Neuronal stem cell (in vitro differentiated cells): ENCODE measurements around the gene RNASE7.

Experiments
- DNase-seq: peaks from one replicate; pipeline ENCODE4 v3.0.0-alpha.2; 2013; ENCODE audit warnings: low spot score
- H2AFZ ChIP-seq: one replicate; pipeline ENCODE4 v1.6.1; 2013; ENCODE audit warnings: mild to moderate bottlenecking, low read length, inconsistent platforms
- H2AK5ac ChIP-seq: 2 replicates; pipeline ENCODE4 v1.6.1; 2013; ENCODE audit warnings: low read depth, mild to moderate bottlenecking, inconsistent platforms, low read length, moderate library complexity, mixed read lengths
- H2BK120ac ChIP-seq: 2 replicates; pipeline ENCODE4 v1.6.1; 2013; ENCODE audit warnings: low read depth, mild to moderate bottlenecking, inconsistent platforms, low read length, moderate library complexity, mixed read lengths
- H2BK12ac ChIP-seq: one replicate; pipeline ENCODE4 v1.6.1; 2013; ENCODE audit warnings: low read length, inconsistent platforms
- H2BK15ac ChIP-seq: 2 replicates; pipeline ENCODE4 v1.6.1; 2013; ENCODE audit warnings: mild to moderate bottlenecking, low read length, inconsistent platforms, mixed read lengths
- H2BK5ac ChIP-seq: one replicate; pipeline ENCODE4 v1.6.1; 2013; ENCODE audit warnings: inconsistent platforms, mild to moderate bottlenecking, low read length, moderate library complexity
- H3K14ac ChIP-seq: one replicate; pipeline ENCODE4 v1.6.1; 2013; ENCODE audit warnings: low read length, inconsistent platforms
- H3K18ac ChIP-seq: 2 replicates; pipeline ENCODE4 v1.6.1; 2013; ENCODE audit warnings: low read length, inconsistent platforms
- H3K23ac ChIP-seq: 2 replicates; pipeline ENCODE4 v1.6.1; 2013; ENCODE audit warnings: low read depth, mild to moderate bottlenecking, mixed read lengths, low read length, inconsistent platforms; ENCODE audit not compliant: poor library complexity
- H3K27ac ChIP-seq: replicated peaks from 3 replicates; pipeline ENCODE4 v1.5.1; 2013; ENCODE audit warnings: low read length, inconsistent platforms
- H3K27me3 ChIP-seq, 3 experiments: 2 replicates each; pipeline ENCODE4 v1.6.1; 2013; ENCODE audit warnings: low read length in 3 of 3, mild to moderate bottlenecking in 2 of 3, inconsistent platforms in 1 of 3, low read depth in 1 of 3, mixed read lengths in 1 of 3, moderate library complexity in 1 of 3; ENCODE audit not compliant: control insufficient read depth in 3 of 3, insufficient read depth in 3 of 3
- H3K36me3 ChIP-seq, 2 donors: replicated peaks in 1 of 2; 2 replicates each; pipeline ENCODE4 v1.6.1; 2013; ENCODE audit warnings: low read length in 2 of 2; ENCODE audit not compliant: control insufficient read depth in 2 of 2, insufficient read depth in 2 of 2
- H3K4ac ChIP-seq: 2 replicates; pipeline ENCODE4 v1.6.1; 2013; ENCODE audit warnings: inconsistent platforms, mild to moderate bottlenecking, low read length, moderate library complexity
- H3K4me1 ChIP-seq, 2 donors: 1 replicate in 1 of 2; 2 replicates in 1 of 2; pipeline ENCODE4 v1.6.1; 2013; ENCODE audit warnings: low read length in 2 of 2, low read depth in 1 of 2; ENCODE audit not compliant: control insufficient read depth in 2 of 2, insufficient read depth in 1 of 2
- H3K4me2 ChIP-seq: one replicate; pipeline ENCODE4 v1.6.1; 2013; ENCODE audit warnings: mild to moderate bottlenecking, low read length, inconsistent platforms; ENCODE audit not compliant: insufficient read depth, poor library complexity, severe bottlenecking
- H3K4me3 ChIP-seq, 2 donors: 2 replicates each; pipeline ENCODE4 v1.5.1; 2013; ENCODE audit warnings: low read length in 2 of 2, mild to moderate bottlenecking in 2 of 2, inconsistent platforms in 1 of 2, moderate library complexity in 1 of 2
- H3K79me1 ChIP-seq: one replicate; pipeline ENCODE4 v1.6.1; 2013; ENCODE audit warnings: low read depth, mild to moderate bottlenecking, inconsistent platforms, low read length, moderate library complexity
- H3K9ac ChIP-seq: one replicate; pipeline ENCODE4 v1.6.1; 2013; ENCODE audit warnings: mild to moderate bottlenecking, low read depth, low read length, inconsistent platforms; ENCODE audit not compliant: poor library complexity
- H3K9me3 ChIP-seq, 2 donors: replicated peaks in 1 of 2; 2 replicates each; pipeline versions ENCODE3 to v1.6.1; 2013; ENCODE audit warnings: low read length in 2 of 2, mild to moderate bottlenecking in 2 of 2, inconsistent platforms in 1 of 2, low read depth in 1 of 2, mixed read lengths in 1 of 2, moderate library complexity in 1 of 2; ENCODE audit not compliant: control insufficient read depth in 2 of 2, insufficient read depth in 1 of 2
- H4K8ac ChIP-seq: one replicate; pipeline ENCODE4 v1.6.1; 2013; ENCODE audit warnings: low read depth, mild to moderate bottlenecking, inconsistent platforms, low read length, moderate library complexity
- H4K91ac ChIP-seq: one replicate; pipeline ENCODE4 v1.6.1; 2013; ENCODE audit warnings: low read length, low read depth, mild to moderate bottlenecking, inconsistent platforms; ENCODE audit not compliant: poor library complexity
- WGBS, 2 donors: extraction: QIAGEN DNeasy Blood & Tissue Kit; methylation state at CpG; one replicate each; pipeline ENCODE4 v1.1.7; 2013; ENCODE audit warnings: missing lambda C conversion rate in 2 of 2, mixed read lengths in 1 of 2; ENCODE audit not compliant: insufficient read length in 2 of 2, insufficient replicate concordance in 1 of 2; ENCODE audit errors: extremely low coverage in 2 of 2; 5-methylcytosine and 5-hydroxymethylcytosine counted together

Gene RNASE7

DNA sequence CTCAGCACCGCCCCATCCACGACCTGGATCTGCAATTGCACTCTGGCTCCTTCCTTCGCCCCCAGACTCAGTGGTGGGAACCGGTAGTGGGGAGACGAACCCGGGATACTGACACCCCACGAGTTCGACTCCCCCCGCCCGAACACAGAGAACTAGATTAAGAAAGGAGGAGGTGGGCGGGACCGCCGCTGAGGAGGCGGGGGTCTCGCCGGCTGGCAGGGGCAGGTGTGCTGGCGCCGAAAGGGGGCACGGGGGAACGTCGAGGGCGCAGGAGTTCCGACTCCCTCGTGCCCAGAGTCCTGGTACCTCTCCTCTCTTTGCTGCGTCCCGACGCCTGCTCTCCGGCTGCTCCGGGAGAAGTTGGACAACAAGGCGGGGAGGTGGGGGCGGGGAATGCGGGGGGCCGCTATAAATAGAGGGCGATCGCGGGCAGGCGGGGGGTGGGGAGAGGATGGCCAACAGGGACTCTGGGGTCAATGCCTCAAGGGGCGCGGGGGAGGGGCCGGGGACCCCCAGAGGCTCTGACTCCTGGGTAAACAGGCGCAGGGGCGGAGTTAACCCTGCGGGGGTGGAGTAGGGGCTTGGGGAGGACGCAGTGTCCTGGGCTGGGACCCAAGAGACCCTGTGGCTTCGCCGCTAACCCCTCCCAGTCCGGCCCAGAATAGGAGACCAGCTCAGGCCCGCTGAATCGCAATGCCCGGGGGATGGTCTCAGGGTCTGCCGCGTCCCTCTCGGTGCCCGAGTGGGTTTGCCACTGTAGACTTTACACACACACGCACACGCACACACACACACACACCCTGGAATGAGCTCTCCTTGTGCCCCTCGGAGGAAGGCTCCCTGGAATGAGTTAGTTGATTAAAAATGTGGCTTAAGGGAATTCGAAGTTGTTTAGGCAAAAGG lies 16.5 kb upstream of the RNASE7 start:
- Histone ChIP-seq H4K91ac (no peak overlapping the region), H2BK5ac (no peak overlapping the region), H3K4me1 (peaks cover 4 to 13% of the 10 kb centered on the region in 2 donors), H3K4me2 (peak overlapping the region; percentile 94), H3K36me3 (no peaks in the 10 kb centered on the region), H3K27me3 (peaks cover 8 to 93% (median 36%) of the 10 kb centered on the region in 3 experiments), H2BK15ac (peak overlapping the region; percentile 71), H3K4ac (no peak overlapping the region), H2BK120ac (no peak overlapping the region), H2AK5ac (peak overlapping the region; percentile 36), H3K14ac (peak overlapping the region; percentile 25), H3K18ac (peak overlapping the region; percentile 95), H3K4me3 (peak overlapping the region; percentile 53 to 72), H3K27ac (no peak overlapping the region), H4K8ac (no peak overlapping the region), H3K79me1 (no peaks in the 10 kb centered on the region), H2BK12ac (no peak overlapping the region), H3K9me3 (peaks cover 0 to 6% of the 10 kb centered on the region in 2 donors), H2AFZ (peak overlapping the region; percentile 93), H3K9ac (peak overlapping the region; percentile 78), H3K23ac (peak overlapping the region; percentile 69)
- no CpG with 5 or more reads among the region's 58 CpGs for WGBS, 2 donors
- DNase-seq: peak; percentile 31

DNA sequence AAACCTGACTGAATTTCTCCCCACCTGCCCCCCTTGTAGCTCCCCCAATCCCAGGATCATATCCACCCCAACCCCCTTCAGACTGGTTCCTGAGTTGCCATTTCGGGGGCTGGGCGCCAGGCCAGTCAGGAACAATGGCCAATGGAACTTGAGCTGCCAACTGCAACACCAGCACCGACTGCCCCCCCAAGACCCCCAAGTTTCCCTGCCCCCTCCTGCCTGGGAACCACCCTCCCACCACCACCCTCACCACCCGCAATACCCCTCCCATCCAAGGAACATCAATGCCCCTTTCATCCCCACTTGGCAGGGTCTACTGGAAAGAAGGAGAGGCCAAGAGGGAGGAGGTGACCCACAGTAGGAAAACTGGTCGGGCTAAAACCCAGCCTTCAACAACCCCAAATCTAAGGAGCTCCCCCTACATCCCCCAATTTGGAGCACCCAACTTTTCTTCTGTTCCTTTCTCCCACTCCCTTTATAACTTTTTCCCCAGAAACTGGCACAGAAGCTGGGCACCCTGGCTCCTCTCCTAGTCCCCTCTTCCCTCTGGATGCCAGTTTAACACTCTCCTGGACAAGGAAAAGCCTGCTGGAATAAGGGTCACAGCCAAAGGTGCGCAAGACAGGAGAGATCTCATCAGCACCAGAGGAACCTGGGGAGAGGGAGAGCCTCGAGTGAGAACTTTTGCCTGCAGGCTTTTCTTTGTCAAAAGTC lies 15.7 kb upstream of the RNASE7 start:
- H2AK5ac ChIP-seq: peak overlapping the region; percentile 36
- H3K9me3 ChIP-seq: peaks cover 0 to 6% of the 10 kb centered on the region in 2 donors
- no peak overlapping the region for H3K4ac ChIP-seq
- H4K8ac ChIP-seq: no peak overlapping the region
- no peak overlapping the region for H2BK120ac ChIP-seq
- H2BK12ac ChIP-seq: no peak overlapping the region
- H2BK5ac ChIP-seq: peak overlapping the region; percentile 5
- H3K23ac ChIP-seq: no peak overlapping the region
- no peak overlapping the region for H2AFZ ChIP-seq
- no peaks in the 10 kb centered on the region for H3K79me1 ChIP-seq
- no peak overlapping the region for H2BK15ac ChIP-seq
- no peak overlapping the region for H3K4me3 ChIP-seq
- no peaks in the 10 kb centered on the region for H3K36me3 ChIP-seq
- no peak overlapping the region for H3K14ac ChIP-seq
- H3K4me1 ChIP-seq: peaks cover 4 to 13% of the 10 kb centered on the region in 2 donors
- no peak for DNase-seq
- WGBS, 2 donors: no CpG with 5 or more reads among the region's 7 CpGs
- peak overlapping the region; percentile 94 for H3K4me2 ChIP-seq
- no peak overlapping the region for H3K27ac ChIP-seq
- H3K27me3 ChIP-seq: peaks cover 8 to 93% (median 36%) of the 10 kb centered on the region in 3 experiments
- peak overlapping the region; percentile 55 for H3K18ac ChIP-seq
- no peak overlapping the region for H3K9ac ChIP-seq
- no peak overlapping the region for H4K91ac ChIP-seq

DNA sequence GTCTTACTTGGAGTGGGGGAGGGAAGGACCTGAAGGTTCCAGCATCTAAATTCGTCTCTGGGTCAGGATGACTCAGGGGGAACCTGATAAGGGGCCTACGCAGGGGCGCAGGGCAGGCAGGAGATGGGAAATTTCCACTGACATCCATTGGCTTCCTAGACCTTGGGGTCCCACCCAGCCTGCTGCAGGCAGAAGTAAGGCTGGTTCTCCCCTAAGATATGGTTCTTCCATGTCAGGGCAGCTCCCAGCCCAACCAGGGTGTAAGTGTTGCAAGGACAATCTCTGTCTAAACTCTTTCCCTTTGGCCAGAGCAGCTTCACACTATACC lies 15.2 kb upstream of the RNASE7 start:
- no peak for DNase-seq
- Histone ChIP-seq H3K18ac (peak overlapping the region; percentile 52), H4K8ac (no peak overlapping the region), H3K4me2 (no peak overlapping the region), H2AK5ac (no peak overlapping the region), H3K9me3 (peaks cover 0 to 6% of the 10 kb centered on the region in 2 donors), H2BK120ac (no peak overlapping the region), H3K4me1 (peaks cover 4 to 13% of the 10 kb centered on the region in 2 donors), H3K36me3 (no peaks in the 10 kb centered on the region), H2AFZ (no peak overlapping the region), H2BK12ac (no peak overlapping the region), H2BK5ac (no peak overlapping the region), H3K27me3 (peaks cover 8 to 93% (median 36%) of the 10 kb centered on the region in 3 experiments), H3K79me1 (no peaks in the 10 kb centered on the region), H3K4me3 (no peak overlapping the region), H2BK15ac (no peak overlapping the region), H3K9ac (no peak overlapping the region), H3K27ac (no peak overlapping the region), H3K14ac (no peak overlapping the region), H4K91ac (no peak overlapping the region), H3K23ac (no peak overlapping the region), H3K4ac (no peak overlapping the region)
- no CpG with 5 or more reads among the region's 3 CpGs for WGBS, 2 donors

DNA sequence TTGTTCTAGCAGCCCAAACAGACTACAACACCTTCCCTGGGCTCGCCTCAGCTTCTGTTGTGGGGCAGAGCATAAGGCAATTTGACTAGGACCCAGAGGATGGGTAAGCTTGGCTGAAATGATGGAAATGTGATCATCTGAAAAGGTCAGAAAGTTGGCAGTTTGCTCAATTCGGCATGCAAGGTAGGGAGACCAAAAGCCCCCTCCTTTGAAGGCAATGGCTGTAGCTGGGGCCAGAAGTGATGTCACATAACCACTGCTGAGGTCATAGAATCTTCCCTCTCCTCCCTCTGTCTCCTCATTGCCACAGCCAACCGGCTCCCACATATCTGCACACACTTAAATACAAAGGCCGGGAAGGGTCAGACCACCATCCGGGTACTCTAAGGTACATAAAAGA lies 12.2 kb upstream of the RNASE7 start, which contains the start of gene TPPP2:
Gene TPPP2, plus strand, starts transcription at position 301 of the 400 bp plus-strand sequence. CDS start 365 bp downstream, outside the sequence.
- Histone ChIP-seq H2BK5ac (no peak within 1 kb of the TSS), H3K18ac (no peak within 1 kb of the TSS), H3K9ac (no peak within 1 kb of the TSS), H2AK5ac (no peak within 1 kb of the TSS), H3K4me3 (no peak within 1 kb of the TSS), H2AFZ (no peak within 1 kb of the TSS), H3K36me3 (no peaks in the 10 kb centered on the region), H2BK15ac (no peak within 1 kb of the TSS), H3K23ac (no peak within 1 kb of the TSS), H3K4ac (no peak within 1 kb of the TSS), H3K14ac (no peak within 1 kb of the TSS), H3K4me1 (peaks cover 4 to 9% of the 10 kb centered on the region in 2 donors), H4K91ac (no peak within 1 kb of the TSS), H3K9me3 (no peaks in the 10 kb centered on the region), H4K8ac (no peak within 1 kb of the TSS), H2BK120ac (no peak within 1 kb of the TSS), H2BK12ac (no peak within 1 kb of the TSS), H3K27me3 (peaks cover 0 to 93% (median 9%) of the 10 kb centered on the region in 3 experiments), H3K27ac (no peak within 1 kb of the TSS), H3K79me1 (no peaks in the 10 kb centered on the region), H3K4me2 (no peak within 1 kb of the TSS)
- WGBS, 2 donors: no CpG with 5 or more reads among the region's 5 CpGs
- no peak for DNase-seq
